Liver (tissue), 3 donors: ENCODE measurements around the gene LRRC7.

ENCODE experiments used
- EGR1 ChIP-seq, 2 donors: IDR thresholded peaks; 2 replicates each; pipeline ENCODE4 v1.6.1; 2016 to 2018; ENCODE audit warnings: antibody characterized with exemption in 2 of 2, low read depth in 2 of 2
- GABPA ChIP-seq, 2 donors: IDR thresholded peaks in 1 of 2; conservative IDR thresholded peaks in 1 of 2; 2 replicates each; pipeline ENCODE4 v1.6.1; 2016; ENCODE audit warnings: antibody characterized with exemption in 2 of 2, mild to moderate bottlenecking in 1 of 2, moderate library complexity in 1 of 2
- HNF4A ChIP-seq, 2 donors: conservative IDR thresholded peaks; 2 replicates each; pipeline ENCODE4 v1.6.1; 2016; ENCODE audit warnings: antibody characterized with exemption in 2 of 2, mild to moderate bottlenecking in 2 of 2
- JUND ChIP-seq, 2 donors: IDR thresholded peaks; 2 replicates each; pipeline ENCODE4 v1.6.1; 2016; ENCODE audit warnings: antibody characterized with exemption in 2 of 2
- MAX ChIP-seq: IDR thresholded peaks from 2 replicates; pipeline ENCODE4 v1.6.1; 2016; ENCODE audit warnings: antibody characterized with exemption
- RAD21 ChIP-seq, 2 donors: IDR thresholded peaks; 2 replicates each; pipeline ENCODE4 v1.6.1; 2016; ENCODE audit warnings: antibody characterized with exemption in 2 of 2, mild to moderate bottlenecking in 2 of 2
- RXRA ChIP-seq, 2 donors: IDR thresholded peaks; 2 replicates each; pipeline ENCODE4 v1.6.1; 2017 to 2018; ENCODE audit warnings: antibody characterized with exemption in 2 of 2, mild to moderate bottlenecking in 1 of 2
- YY1 ChIP-seq: IDR thresholded peaks from 2 replicates; pipeline ENCODE4 v1.6.1; 2016; ENCODE audit warnings: antibody characterized with exemption, mild to moderate bottlenecking
- TF ChIP-seq, protein P1 (sequence below): IDR thresholded peaks from 2 replicates; pipeline ENCODE4 v1.6.1; 2016; ENCODE audit warnings: antibody characterized with exemption
- TF ChIP-seq, protein P2 (sequence below): fragments of 150-350 bp; IDR thresholded peaks from 2 replicates; pipeline ENCODE4 v1.5.1; 2017; ENCODE audit warnings: improper control_type of control experiment, low read depth, low read length; ENCODE audit not compliant: missing input control
- donor health status: healthy.
- donor health status: healthy.

GRCh38 chr1:69650779-69651178 is 83.1 kb downstream of the LRRC7 start:
- no peak for TF ChIP-seq MAX
- no peak for TF ChIP-seq EGR1 (IDR thresholded peaks at IDR 0.05; ENCODE audit: low read depth in 2 of 2)
- TF ChIP-seq, protein P1, sequence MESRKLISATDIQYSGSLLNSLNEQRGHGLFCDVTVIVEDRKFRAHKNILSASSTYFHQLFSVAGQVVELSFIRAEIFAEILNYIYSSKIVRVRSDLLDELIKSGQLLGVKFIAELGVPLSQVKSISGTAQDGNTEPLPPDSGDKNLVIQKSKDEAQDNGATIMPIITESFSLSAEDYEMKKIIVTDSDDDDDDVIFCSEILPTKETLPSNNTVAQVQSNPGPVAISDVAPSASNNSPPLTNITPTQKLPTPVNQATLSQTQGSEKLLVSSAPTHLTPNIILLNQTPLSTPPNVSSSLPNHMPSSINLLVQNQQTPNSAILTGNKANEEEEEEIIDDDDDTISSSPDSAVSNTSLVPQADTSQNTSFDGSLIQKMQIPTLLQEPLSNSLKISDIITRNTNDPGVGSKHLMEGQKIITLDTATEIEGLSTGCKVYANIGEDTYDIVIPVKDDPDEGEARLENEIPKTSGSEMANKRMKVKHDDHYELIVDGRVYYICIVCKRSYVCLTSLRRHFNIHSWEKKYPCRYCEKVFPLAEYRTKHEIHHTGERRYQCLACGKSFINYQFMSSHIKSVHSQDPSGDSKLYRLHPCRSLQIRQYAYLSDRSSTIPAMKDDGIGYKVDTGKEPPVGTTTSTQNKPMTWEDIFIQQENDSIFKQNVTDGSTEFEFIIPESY = no peak
- TF ChIP-seq, protein P2, sequence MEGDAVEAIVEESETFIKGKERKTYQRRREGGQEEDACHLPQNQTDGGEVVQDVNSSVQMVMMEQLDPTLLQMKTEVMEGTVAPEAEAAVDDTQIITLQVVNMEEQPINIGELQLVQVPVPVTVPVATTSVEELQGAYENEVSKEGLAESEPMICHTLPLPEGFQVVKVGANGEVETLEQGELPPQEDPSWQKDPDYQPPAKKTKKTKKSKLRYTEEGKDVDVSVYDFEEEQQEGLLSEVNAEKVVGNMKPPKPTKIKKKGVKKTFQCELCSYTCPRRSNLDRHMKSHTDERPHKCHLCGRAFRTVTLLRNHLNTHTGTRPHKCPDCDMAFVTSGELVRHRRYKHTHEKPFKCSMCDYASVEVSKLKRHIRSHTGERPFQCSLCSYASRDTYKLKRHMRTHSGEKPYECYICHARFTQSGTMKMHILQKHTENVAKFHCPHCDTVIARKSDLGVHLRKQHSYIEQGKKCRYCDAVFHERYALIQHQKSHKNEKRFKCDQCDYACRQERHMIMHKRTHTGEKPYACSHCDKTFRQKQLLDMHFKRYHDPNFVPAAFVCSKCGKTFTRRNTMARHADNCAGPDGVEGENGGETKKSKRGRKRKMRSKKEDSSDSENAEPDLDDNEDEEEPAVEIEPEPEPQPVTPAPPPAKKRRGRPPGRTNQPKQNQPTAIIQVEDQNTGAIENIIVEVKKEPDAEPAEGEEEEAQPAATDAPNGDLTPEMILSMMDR = no peak
- TF ChIP-seq GABPA (IDR thresholded peaks at IDR 0.05 in 1 of 2, conservative IDR thresholded peaks at IDR 0.05 in 1 of 2) = no peak
- TF ChIP-seq RXRA (IDR thresholded peaks at IDR 0.05) = no peak
- TF ChIP-seq JUND (IDR thresholded peaks at IDR 0.05) = no peak
- TF ChIP-seq YY1 = no peak
- TF ChIP-seq HNF4A (conservative IDR thresholded peaks at IDR 0.05) = no peak
- TF ChIP-seq RAD21 (IDR thresholded peaks at IDR 0.05) = no peak
